AG04449 (cell line): Measurements from ENCODE around the gene ANKS1A.
"Not testable (repeated sequence)": the region's sequence is repeated elsewhere in the genome, so short reads cannot be mapped to it uniquely, and the experiment has no call there.

Experiments
- CTCF ChIA-PET: fragments of 350-600 bp; formaldehyde crosslinking; extraction: SDS; loops from one replicate; lab custom pipeline; 2021; ENCODE audit warnings: antibody characterized with exemption; lab: Yijun Ruan, JAX
- POLR2A ChIA-PET: fragments of 400-600, 350-600 bp; formaldehyde crosslinking; extraction: SDS; loops from one replicate; lab custom pipeline; 2020; ENCODE audit warnings: antibody characterized with exemption, inconsistent platforms; lab: Yijun Ruan, JAX
- DNase-seq: peaks from one replicate; pipeline ENCODE4 v3.0.0-alpha.2; 2010; ENCODE audit warnings: low read depth, low spot score
- H3K4me3 ChIP-seq: 2 replicates; pipeline ENCODE4 v1.5.1; 2011; ENCODE audit warnings: low read depth, mild to moderate bottlenecking, control low read depth, low read length
- TF ChIP-seq, protein P1 (sequence below): IDR thresholded peaks from one replicate; pipeline ENCODE4 v1.5.1; 2011; ENCODE audit warnings: mild to moderate bottlenecking, moderate library complexity, low read length, control low read depth, inconsistent platforms; ENCODE audit not compliant: insufficient read depth; ENCODE audit errors: missing control alignments

Gene ANKS1A

GRCh38 chr6:35093118-35093445 is 204.0 kb downstream of the ANKS1A start:
- CTCF ChIA-PET: interaction anchor here (1.1 to 1.7 kb wide), 6 partner anchors 18 to 205 kb away, joined by 3 to 7 read pairs (median 4); partner anchors contain the start of gene TAF11

GRCh38 chr6:35093783-35094182 is 204.7 kb downstream of the ANKS1A start:
- ChIA-PET POLR2A (interaction anchor here (1.1 kb wide), 1 partner anchor 54 kb away, joined by 3 read pairs; no protein-coding TSS in a partner anchor), CTCF (interaction anchor here (1.1 to 1.7 kb wide), 5 partner anchors 19 to 206 kb away, joined by 3 to 7 read pairs (median 4); partner anchors contain the start of gene TAF11)
- no peak for DNase-seq
- no peak overlapping the region for H3K4me3 ChIP-seq
- TF ChIP-seq, protein P1, sequence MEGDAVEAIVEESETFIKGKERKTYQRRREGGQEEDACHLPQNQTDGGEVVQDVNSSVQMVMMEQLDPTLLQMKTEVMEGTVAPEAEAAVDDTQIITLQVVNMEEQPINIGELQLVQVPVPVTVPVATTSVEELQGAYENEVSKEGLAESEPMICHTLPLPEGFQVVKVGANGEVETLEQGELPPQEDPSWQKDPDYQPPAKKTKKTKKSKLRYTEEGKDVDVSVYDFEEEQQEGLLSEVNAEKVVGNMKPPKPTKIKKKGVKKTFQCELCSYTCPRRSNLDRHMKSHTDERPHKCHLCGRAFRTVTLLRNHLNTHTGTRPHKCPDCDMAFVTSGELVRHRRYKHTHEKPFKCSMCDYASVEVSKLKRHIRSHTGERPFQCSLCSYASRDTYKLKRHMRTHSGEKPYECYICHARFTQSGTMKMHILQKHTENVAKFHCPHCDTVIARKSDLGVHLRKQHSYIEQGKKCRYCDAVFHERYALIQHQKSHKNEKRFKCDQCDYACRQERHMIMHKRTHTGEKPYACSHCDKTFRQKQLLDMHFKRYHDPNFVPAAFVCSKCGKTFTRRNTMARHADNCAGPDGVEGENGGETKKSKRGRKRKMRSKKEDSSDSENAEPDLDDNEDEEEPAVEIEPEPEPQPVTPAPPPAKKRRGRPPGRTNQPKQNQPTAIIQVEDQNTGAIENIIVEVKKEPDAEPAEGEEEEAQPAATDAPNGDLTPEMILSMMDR: no peak

More at GRCh38 chr6:35093118-35093445, 204.0 kb downstream of the ANKS1A start:
- H3K4me3 ChIP-seq: no peak overlapping the region
- DNase-seq: no peak
- TF ChIP-seq, protein P1: no peak
- POLR2A ChIA-PET: interaction anchor here (1.1 kb wide), 1 partner anchor 55 kb away, joined by 3 read pairs; no protein-coding TSS in a partner anchor

GRCh38 chr6:35094183-35094582 is 205.1 kb downstream of the ANKS1A start:
- no peak overlapping the region for H3K4me3 ChIP-seq
- POLR2A ChIA-PET: no interaction called here
- CTCF ChIA-PET: interaction anchor here (1.2 to 1.7 kb wide), 4 partner anchors 20 to 206 kb away, joined by 3 to 7 read pairs (median 4); partner anchors contain the start of gene TAF11
- no peak for DNase-seq
- TF ChIP-seq, protein P1: no peak

GRCh38 chr6:35096129-35096862 is 207.2 kb downstream of the ANKS1A start:
- H3K4me3 ChIP-seq: no peak overlapping the region
- DNase-seq: peak; percentile 88
- ChIA-PET POLR2A (interaction anchor here (0.7 kb wide), 1 partner anchor 208 kb away, joined by 3 read pairs; the partner anchor contains the start of gene TAF11), CTCF (interaction anchor here (0.8 to 1.4 kb wide), 2 partner anchors 43 to 47 kb away, joined by 3 to 4 read pairs; no protein-coding TSS in a partner anchor)
- TF ChIP-seq, protein P1: no peak

DNA sequence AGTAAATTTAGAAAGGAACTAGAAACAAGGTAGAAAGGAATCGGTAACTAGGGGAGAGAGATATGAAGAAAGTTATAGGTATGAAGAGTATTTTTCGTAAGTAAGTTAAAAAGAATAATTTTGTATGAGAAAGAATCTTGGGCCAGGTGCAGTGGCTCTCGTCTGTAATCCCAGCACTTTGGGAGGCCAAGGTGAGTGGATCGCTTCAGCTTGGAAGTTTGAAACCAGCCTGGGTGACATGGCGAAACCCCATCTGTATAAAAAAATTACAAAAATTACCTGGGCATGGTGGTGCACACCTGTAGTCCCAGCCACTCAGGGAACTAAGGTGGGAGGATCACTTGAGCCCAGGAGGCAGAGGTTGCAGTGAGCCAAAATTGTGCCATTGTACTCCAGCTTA is 210.1 kb downstream of the ANKS1A start:
- ChIA-PET CTCF (interaction anchor here (0.5 kb wide), 1 partner anchor 52 kb away, joined by 3 read pairs; no protein-coding TSS in a partner anchor), POLR2A (no interaction called here)
- TF ChIP-seq, protein P1: no peak
- no peak overlapping the region for H3K4me3 ChIP-seq
- no peak for DNase-seq

DNA sequence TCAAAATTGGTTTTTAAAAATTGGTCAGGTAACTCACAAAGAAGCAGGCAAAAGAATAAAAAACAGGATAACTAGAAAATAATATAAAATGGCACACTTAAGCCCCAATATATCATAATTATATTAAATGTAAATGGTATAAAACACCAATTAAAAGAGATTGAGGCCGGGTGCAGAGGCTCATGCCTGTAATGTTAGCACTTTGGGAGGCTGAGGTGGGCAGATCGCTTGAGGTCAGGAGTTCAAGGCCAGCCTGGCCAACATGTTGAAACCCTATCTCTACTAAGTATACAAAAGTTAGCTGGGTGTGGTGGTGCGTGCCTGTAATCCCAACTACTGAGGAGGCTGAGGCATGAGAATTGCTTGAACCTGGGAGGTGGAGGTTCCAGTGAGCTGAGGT is 216.0 kb downstream of the ANKS1A start:
- no peak for DNase-seq
- CTCF ChIA-PET: interaction anchor here (1.2 to 1.3 kb wide), 2 partner anchors 118 to 136 kb away, joined by 3 read pairs; no protein-coding TSS in a partner anchor
- TF ChIP-seq, protein P1: no peak
- POLR2A ChIA-PET: no interaction called here
- H3K4me3 ChIP-seq: no peak overlapping the region

GRCh38 chr6:35106061-35106460 is 217.0 kb downstream of the ANKS1A start:
- CTCF ChIA-PET: interaction anchor here (1.2 to 1.3 kb wide), 2 partner anchors 119 to 135 kb away, joined by 3 read pairs; no protein-coding TSS in a partner anchor
- H3K4me3 ChIP-seq: not testable (repeated sequence)

GRCh38 chr6:35107208-35107607 is 218.2 kb downstream of the ANKS1A start:
- CTCF ChIA-PET: interaction anchor here (1.0 to 2.6 kb wide), 2 partner anchors 120 to 134 kb away, joined by 3 to 8 read pairs; no protein-coding TSS in a partner anchor
- POLR2A ChIA-PET: not testable (repeated sequence)

More at GRCh38 chr6:35106061-35106460, 217.0 kb downstream of the ANKS1A start:
- POLR2A ChIA-PET, DNase-seq: not testable (repeated sequence)

GRCh38 chr6:35107761-35108160 is 218.7 kb downstream of the ANKS1A start:
- CTCF ChIA-PET: interaction anchor here (1.2 to 2.6 kb wide), 2 partner anchors 121 to 123 kb away, joined by 3 to 8 read pairs; no protein-coding TSS in a partner anchor

More at GRCh38 chr6:35107208-35107607, 218.2 kb downstream of the ANKS1A start:
- H3K4me3 ChIP-seq, DNase-seq: not testable (repeated sequence)

More at GRCh38 chr6:35107761-35108160, 218.7 kb downstream of the ANKS1A start:
- DNase-seq, POLR2A ChIA-PET, H3K4me3 ChIP-seq: not testable (repeated sequence)
